ENCODE data around the gene AQP2.

Gene AQP2

DNA sequence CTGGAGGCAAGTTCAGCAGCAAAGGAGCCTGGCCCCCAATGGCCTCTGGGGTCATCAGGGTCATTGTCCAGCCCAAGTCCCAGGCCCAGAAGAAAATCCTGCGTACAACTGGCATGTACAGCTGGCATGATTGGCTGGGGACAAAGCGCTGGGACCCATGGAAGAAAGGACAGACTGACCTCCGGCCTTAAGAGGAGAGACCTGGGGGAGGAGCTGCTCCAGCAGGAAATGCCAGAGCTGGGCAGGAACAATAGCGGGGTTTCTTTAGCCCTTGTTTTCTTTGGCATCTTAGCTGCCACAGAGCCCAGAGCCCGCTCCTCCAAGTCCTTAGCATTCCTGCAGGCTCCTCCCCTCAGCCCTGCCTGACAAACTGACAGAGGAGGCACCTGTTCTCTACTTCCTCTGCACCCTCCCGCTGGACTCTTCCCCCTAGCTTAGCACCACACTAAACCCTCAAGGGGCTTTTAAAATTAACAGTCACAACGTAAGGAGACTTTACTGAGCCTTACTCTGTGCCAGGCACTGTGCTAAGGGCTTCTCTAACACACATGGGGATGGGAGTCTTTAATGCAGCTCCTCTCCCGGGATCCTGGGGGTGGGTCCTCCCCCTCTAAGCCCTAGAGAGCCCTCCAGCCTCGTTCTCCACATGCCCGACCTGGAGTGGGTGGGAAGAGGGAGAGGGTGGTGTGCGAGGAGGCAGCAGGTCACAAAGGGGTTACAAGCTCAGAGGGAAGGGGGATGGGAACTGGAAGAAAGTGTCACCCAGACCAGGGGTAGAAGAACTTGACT lies 9.3 kb downstream of the AQP2 start:
- Mint-ChIP-seq H3K4me1 (peaks cover 37% of the 10 kb centered on the region), H3K27ac (no peak overlapping the region), H3K36me3 (ENCODE audit: low read depth) (no peaks in the 10 kb centered on the region), H3K4me3 (peak overlapping the region; percentile 78), H3K9me3 (no peaks in the 10 kb centered on the region), H3K27me3 (ENCODE audit: low read depth, poor library complexity) (peaks cover 84% of the 10 kb centered on the region)
- DNase-seq: no peak
- TF ChIP-seq, protein P1, sequence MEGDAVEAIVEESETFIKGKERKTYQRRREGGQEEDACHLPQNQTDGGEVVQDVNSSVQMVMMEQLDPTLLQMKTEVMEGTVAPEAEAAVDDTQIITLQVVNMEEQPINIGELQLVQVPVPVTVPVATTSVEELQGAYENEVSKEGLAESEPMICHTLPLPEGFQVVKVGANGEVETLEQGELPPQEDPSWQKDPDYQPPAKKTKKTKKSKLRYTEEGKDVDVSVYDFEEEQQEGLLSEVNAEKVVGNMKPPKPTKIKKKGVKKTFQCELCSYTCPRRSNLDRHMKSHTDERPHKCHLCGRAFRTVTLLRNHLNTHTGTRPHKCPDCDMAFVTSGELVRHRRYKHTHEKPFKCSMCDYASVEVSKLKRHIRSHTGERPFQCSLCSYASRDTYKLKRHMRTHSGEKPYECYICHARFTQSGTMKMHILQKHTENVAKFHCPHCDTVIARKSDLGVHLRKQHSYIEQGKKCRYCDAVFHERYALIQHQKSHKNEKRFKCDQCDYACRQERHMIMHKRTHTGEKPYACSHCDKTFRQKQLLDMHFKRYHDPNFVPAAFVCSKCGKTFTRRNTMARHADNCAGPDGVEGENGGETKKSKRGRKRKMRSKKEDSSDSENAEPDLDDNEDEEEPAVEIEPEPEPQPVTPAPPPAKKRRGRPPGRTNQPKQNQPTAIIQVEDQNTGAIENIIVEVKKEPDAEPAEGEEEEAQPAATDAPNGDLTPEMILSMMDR (IDR thresholded peaks at IDR 0.05): no peak

DNA sequence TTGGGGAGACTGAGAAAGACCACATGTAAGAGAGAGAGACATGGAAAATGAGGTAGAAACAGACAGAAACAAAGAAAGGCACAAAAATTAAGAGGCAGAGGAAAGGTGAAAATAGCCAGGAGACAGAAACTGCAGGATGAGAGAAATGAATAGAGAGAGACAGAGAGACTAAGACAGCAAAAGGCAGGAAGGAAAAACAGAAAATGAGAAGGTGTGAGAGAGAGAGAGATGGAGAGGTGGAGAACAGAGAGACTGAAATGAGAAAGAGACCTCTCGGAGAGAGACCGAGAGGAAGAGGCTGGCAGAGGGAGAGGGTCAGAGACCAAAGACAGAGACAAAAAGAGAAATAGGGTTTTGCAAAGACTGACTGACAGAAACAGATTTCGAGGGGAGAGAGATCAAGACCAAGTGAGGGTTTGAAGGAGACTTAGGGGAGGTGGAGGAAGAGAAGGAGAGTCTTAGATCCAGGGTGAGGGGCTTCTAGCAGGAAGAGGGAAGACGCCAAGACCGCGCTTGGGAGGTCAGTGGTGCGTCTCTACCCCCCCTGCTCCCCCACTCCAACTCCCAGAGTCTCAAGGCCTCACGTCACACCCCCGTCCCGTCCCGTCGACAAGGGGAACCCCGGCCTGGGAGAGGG lies 10.1 kb downstream of the AQP2 start:
- DNase-seq: no peak
- Mint-ChIP-seq H3K27ac (no peak overlapping the region), H3K4me3 (peak overlapping the region; percentile 78), H3K36me3 (ENCODE audit: low read depth) (no peaks in the 10 kb centered on the region), H3K4me1 (peaks cover 41% of the 10 kb centered on the region), H3K9me3 (no peaks in the 10 kb centered on the region), H3K27me3 (ENCODE audit: low read depth, poor library complexity) (peaks cover 89% of the 10 kb centered on the region)
- TF ChIP-seq, protein P1 (IDR thresholded peaks at IDR 0.05): no peak

DNA sequence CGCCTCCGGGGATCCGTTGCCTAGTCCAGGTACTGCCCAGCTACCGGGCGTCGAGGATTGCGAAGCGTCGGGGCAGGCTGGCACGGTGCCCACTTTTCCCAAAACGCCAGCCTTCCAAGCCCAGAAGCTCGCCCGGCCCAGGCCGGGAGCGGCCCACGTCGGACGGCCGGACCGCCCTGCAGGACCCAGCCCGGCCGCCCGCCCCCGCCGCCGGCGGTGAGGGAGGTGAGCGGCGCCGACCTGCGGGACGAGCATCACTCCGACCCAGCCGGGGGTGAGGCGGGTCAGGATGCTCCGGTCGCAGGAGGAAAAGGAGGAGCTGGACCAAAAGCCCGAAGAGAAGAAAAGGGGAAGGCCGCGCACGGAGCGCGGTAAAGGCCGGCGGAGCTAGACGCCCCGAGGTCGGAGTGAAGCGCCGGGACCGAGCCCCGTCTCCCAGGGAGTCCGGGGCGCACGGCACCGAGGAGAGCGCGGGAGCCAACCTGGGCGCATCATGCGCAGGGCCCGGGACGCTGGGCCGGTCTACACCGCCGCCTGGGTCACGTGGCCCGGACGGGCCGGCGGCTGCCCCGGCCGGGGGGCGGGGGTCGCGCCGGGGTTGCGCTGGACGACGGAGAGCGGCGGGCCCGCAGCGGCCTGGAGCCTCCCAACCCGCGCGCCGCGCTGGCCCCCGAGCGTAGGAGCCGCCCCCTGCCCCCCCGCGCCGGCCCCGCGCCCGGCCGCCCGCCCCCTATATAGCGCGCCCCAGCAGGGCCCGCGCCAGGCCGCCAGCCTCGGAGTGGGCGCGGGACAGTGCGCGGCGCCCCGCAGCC lies 10.8 kb downstream of the AQP2 start, which contains the start of gene AQP5:
Gene AQP5 (plus strand): TSS at position 762 of the 812 bp plus-strand sequence. CDS start 146 bp downstream, outside the sequence.
- peaks cover 45% of the 10 kb centered on the region for H3K4me1 Mint-ChIP-seq
- DNase-seq: peak; percentile 64
- H3K9me3 Mint-ChIP-seq: no peaks in the 10 kb centered on the region
- H3K36me3 Mint-ChIP-seq (ENCODE audit: low read depth): no peaks in the 10 kb centered on the region
- TF ChIP-seq, protein P1 (IDR thresholded peaks at IDR 0.05): no peak
- peaks cover 89% of the 10 kb centered on the region for H3K27me3 Mint-ChIP-seq (ENCODE audit: low read depth, poor library complexity)
- peak within 1 kb of the TSS; percentile 78 for H3K4me3 Mint-ChIP-seq
- no peak within 1 kb of the TSS for H3K27ac Mint-ChIP-seq

GRCh38 chr12:49961993-49962764 lies 11.6 kb downstream of the AQP2 start:
- Mint-ChIP-seq H3K4me1 (peaks cover 48% of the 10 kb centered on the region), H3K4me3 (no peak overlapping the region), H3K36me3 (ENCODE audit: low read depth) (no peaks in the 10 kb centered on the region), H3K27ac (no peak overlapping the region), H3K27me3 (ENCODE audit: low read depth, poor library complexity) (peaks cover 82% of the 10 kb centered on the region), H3K9me3 (no peaks in the 10 kb centered on the region)
- TF ChIP-seq, protein P1 (IDR thresholded peaks at IDR 0.05): no peak
- DNase-seq: no peak

DNA sequence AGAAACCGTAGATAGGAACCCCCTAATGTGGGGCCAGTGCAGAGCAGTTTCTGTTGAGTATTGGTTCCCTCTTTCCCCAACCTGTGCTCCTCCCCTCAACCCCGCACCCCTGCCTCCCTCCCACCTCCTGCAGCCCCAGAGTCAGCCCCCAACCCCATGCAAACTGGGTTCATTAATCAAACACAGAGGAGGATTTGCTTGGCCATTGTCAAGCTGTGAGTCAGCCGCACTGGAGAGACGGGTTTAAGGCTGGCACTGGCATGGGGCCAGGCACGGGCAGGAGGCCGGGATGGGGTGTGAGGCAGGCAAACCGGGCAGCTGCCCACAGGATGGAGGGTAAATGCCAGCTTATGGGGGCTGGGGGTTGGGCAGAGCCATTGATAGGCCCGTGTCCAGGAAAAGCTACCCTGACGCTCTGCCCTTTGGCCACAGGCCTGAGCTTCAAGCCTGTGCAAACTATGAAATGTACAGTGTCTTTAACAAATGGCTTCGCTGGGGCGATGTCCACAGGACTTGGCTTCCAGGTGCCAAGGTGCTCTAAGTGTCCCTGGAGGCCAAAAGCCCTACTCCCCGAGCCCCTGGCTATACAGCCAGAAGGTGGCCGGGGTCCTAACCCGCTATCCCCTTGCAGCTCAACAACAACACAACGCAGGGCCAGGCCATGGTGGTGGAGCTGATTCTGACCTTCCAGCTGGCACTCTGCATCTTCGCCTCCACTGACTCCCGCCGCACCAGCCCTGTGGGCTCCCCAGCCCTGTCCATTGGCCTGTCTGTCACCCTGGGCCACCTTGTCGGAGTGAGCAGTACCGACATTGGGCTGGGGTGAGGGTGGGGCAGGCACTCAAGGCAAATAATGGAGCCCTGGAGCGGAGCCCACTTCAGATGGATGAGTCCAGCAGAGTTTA lies 12.6 kb downstream of the AQP2 start:
- Mint-ChIP-seq H3K27me3 (ENCODE audit: low read depth, poor library complexity) (peaks cover 79% of the 10 kb centered on the region), H3K27ac (no peak overlapping the region), H3K9me3 (no peaks in the 10 kb centered on the region), H3K4me3 (no peak overlapping the region), H3K36me3 (ENCODE audit: low read depth) (no peaks in the 10 kb centered on the region), H3K4me1 (peaks cover 48% of the 10 kb centered on the region)
- DNase-seq: no peak
- TF ChIP-seq, protein P1 (IDR thresholded peaks at IDR 0.05): no peak
